Measurements from ENCODE around the gene OR13F1. TPM values are rescaled to one million over a fixed set of nuclear protein-coding genes. Genes with fewer than 3 reads are reported as not detected.

Gene OR13F1, protein sequence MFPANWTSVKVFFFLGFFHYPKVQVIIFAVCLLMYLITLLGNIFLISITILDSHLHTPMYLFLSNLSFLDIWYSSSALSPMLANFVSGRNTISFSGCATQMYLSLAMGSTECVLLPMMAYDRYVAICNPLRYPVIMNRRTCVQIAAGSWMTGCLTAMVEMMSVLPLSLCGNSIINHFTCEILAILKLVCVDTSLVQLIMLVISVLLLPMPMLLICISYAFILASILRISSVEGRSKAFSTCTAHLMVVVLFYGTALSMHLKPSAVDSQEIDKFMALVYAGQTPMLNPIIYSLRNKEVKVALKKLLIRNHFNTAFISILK
- not detected for total RNA-seq

DNA sequence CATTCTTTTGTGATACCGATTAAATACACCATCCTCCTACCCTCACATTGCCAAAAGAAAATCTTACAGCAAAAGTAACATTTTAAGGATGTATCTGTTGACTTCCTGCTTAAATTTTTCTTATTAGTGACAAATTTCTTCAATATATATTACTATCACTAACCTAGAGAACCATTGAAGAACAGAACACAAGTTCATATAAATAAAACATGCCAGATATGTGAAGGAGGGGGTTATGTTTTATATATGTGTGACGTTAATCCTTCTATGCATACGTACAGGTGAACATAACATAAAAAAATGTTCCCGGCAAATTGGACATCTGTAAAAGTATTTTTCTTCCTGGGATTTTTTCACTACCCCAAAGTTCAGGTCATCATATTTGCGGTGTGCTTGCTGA lies at the start of gene OR13F1:
TSS of gene OR13F1 (plus strand) at position 301 of the 400 bp plus-strand sequence. CDS start at position 301, 0 bp downstream.
- DNase-seq (ENCODE audit: low spot score in 2 of 2) = no peak
- intact Hi-C loops (cut with DNase I; ENCODE audit: low total_unique reads) = no loop called here
- H3K4me3 ChIP-seq (ENCODE audit: low read depth, poor library complexity, severe bottlenecking) = no peak within 1 kb of the TSS
- no peak for TF ChIP-seq POLR2A (IDR thresholded peaks at IDR 0.05)
- TF ChIP-seq, protein P1, sequence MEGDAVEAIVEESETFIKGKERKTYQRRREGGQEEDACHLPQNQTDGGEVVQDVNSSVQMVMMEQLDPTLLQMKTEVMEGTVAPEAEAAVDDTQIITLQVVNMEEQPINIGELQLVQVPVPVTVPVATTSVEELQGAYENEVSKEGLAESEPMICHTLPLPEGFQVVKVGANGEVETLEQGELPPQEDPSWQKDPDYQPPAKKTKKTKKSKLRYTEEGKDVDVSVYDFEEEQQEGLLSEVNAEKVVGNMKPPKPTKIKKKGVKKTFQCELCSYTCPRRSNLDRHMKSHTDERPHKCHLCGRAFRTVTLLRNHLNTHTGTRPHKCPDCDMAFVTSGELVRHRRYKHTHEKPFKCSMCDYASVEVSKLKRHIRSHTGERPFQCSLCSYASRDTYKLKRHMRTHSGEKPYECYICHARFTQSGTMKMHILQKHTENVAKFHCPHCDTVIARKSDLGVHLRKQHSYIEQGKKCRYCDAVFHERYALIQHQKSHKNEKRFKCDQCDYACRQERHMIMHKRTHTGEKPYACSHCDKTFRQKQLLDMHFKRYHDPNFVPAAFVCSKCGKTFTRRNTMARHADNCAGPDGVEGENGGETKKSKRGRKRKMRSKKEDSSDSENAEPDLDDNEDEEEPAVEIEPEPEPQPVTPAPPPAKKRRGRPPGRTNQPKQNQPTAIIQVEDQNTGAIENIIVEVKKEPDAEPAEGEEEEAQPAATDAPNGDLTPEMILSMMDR (IDR thresholded peaks at IDR 0.05) = no peak
- WGBS, 2 donors = 93 to 94% methylated on average over 5 of the region's 5 CpGs

DNA sequence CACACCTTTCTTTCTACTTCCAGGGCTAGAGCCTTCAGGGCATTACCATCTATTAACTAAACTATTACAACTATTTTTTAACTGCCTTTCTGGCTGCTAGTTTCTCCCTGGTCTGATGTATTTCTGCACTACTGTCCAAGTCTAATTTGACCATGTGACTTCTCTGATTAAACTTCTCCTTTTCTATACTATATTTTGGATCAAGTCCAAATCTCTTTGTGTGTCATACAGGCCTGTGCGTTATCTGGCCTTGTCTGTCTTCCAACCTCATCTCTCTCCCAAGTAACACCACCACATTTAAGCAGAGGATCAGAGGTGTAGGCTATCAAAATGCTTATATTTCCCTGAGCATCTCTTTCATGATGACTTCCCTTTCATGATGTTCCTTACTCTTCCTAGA lies 47.2 kb upstream of the OR13F1 start:
- intact Hi-C loops (cut with DNase I; ENCODE audit: low total_unique reads) = no loop called here
- no peak for TF ChIP-seq POLR2A (IDR thresholded peaks at IDR 0.05)
- TF ChIP-seq, protein P1 (IDR thresholded peaks at IDR 0.05) = no peak
- 29 to 34% methylated on average over 1 of the region's 1 CpG for WGBS, 2 donors

DNA sequence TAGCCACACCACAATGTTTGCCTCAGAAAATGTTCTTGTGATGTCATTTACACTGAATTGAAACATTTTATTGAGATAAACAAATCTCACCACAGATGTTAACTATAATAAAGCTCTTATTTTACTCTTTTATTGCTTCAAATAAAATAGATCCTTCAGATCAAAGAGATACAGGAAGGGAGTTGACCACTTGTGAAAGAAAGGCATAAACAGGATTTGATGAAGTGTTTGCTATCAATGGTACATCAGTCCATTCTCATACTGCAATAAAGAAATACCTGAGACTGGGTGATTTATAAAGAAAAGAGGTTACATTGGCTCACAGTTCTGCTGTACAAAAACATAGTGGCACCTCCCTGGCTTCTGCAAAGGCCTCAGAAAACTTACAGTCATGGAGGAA lies 40.2 kb upstream of the OR13F1 start:
- intact Hi-C loops (cut with DNase I; ENCODE audit: low total_unique reads) = no loop called here
- DNase-seq (ENCODE audit: low spot score in 2 of 2) = no peak

More for the DNA sequence above, 47.2 kb upstream of the OR13F1 start:
- no peak for DNase-seq (ENCODE audit: low spot score in 2 of 2)
- H3K4me3 ChIP-seq (ENCODE audit: low read depth, poor library complexity, severe bottlenecking) = no peak overlapping the region

DNA sequence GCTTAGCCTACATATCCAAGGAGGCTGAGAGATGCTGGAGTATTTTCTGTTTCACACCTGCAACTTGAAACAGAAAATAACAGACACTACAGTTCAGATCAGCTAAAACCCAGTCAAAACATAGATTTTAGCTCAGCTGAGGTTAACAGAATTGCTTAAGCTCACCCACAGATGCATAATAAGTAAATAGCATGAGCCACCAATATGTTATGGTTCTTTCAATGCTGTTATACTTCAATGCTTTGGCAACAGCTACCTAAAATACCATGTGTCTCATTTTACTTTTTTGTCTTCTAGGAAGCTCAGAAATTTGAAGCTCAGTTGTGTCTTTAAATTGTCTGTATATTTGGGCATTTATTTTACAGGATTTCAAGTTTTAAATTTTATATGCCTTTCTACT lies 35.8 kb upstream of the OR13F1 start:
- DNase-seq (ENCODE audit: low spot score in 2 of 2) = no peak
- intact Hi-C loops (cut with DNase I; ENCODE audit: low total_unique reads) = no loop called here

More for the DNA sequence above, 40.2 kb upstream of the OR13F1 start:
- no peak for TF ChIP-seq POLR2A (IDR thresholded peaks at IDR 0.05)
- TF ChIP-seq, protein P1 (IDR thresholded peaks at IDR 0.05) = no peak
- H3K4me3 ChIP-seq (ENCODE audit: low read depth, poor library complexity, severe bottlenecking) = no peak overlapping the region

DNA sequence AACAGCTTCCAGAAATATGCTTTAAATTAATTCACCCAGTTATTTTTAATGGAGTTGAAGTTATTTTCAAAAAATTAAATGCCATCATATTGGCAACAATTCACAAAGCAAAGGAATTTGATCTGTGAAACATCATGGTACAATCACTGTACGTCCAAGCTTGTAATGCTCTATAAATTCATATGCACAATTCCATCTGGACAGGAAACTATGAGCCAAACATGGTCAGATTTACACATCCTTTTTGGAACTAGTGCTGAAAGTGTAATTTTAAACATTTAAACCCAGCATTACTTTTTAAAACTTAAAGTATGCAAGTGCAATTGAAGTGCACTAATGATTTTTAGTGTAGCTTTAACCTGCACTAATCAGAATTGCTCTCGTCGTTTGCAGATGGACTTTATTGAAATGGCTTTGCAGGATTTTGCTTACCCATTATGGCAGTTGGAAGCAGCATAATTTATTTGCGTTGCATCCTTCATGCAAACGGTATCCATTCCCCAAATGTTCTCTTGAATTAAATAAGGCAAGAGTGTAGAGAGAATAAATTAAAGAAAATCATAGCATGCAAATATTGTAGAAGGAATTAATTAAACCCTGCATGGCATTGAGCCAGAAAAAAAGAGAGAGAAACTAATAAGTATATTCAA lies 21.0 kb upstream of the OR13F1 start:
- WGBS, 2 donors = 56 to 65% methylated on average over 5 of the region's 5 CpGs
- no peak for DNase-seq (ENCODE audit: low spot score in 2 of 2)
- intact Hi-C loops (cut with DNase I; ENCODE audit: low total_unique reads) = no loop called here
- TF ChIP-seq POLR2A (IDR thresholded peaks at IDR 0.05) = no peak
- TF ChIP-seq, protein P1 (IDR thresholded peaks at IDR 0.05) = no peak
- H3K4me3 ChIP-seq (ENCODE audit: low read depth, poor library complexity, severe bottlenecking) = no peak overlapping the region

More for the DNA sequence above, 35.8 kb upstream of the OR13F1 start:
- H3K4me3 ChIP-seq (ENCODE audit: low read depth, poor library complexity, severe bottlenecking) = no peak overlapping the region
- TF ChIP-seq POLR2A (IDR thresholded peaks at IDR 0.05) = no peak
- TF ChIP-seq, protein P1 (IDR thresholded peaks at IDR 0.05) = no peak

All from lower leg skin (tissue), 4 donors.